H9 (cell line): ENCODE data around the gene EIF4E. TPM values are rescaled to one million over a fixed set of nuclear protein-coding genes. Genes with fewer than 3 reads are reported as not detected.
A peak's percentile ranks its signal among the peaks of the same experiment; 100 is the strongest.

Experiments used
- DNase-seq: peaks from one replicate; pipeline ENCODE4 v3.0.0-alpha.2; 2017
- H2AFZ ChIP-seq: one replicate; pipeline ENCODE4 v1.6.1; 2013; ENCODE audit warnings: mild to moderate bottlenecking, low read length, control low read depth, moderate library complexity
- H2AK5ac ChIP-seq: 2 replicates; pipeline ENCODE4 v1.6.1; 2013; ENCODE audit warnings: low read length, control low read depth, mixed read lengths; ENCODE audit not compliant: insufficient read length
- H2BK120ac ChIP-seq: one replicate; pipeline ENCODE4 v1.6.1; 2013; ENCODE audit warnings: low read depth, mild to moderate bottlenecking, low read length, control low read depth, inconsistent platforms; ENCODE audit not compliant: poor library complexity, severe bottlenecking
- H2BK12ac ChIP-seq: 2 replicates; pipeline ENCODE4 v1.6.1; 2013; ENCODE audit warnings: low read length, control low read depth, mixed read lengths, low read depth; ENCODE audit not compliant: insufficient read length
- H2BK15ac ChIP-seq: 2 replicates; pipeline ENCODE4 v1.6.1; 2013; ENCODE audit warnings: low read depth, low read length, control low read depth
- H2BK20ac ChIP-seq: one replicate; pipeline ENCODE4 v1.6.1; 2013; ENCODE audit warnings: low read depth, mild to moderate bottlenecking, low read length, control low read depth, inconsistent platforms; ENCODE audit not compliant: poor library complexity, severe bottlenecking
- H2BK5ac ChIP-seq: 2 replicates; pipeline ENCODE4 v1.6.1; 2013; ENCODE audit warnings: low read length, control low read depth, mixed read lengths; ENCODE audit not compliant: insufficient read length
- H3K14ac ChIP-seq: 2 replicates; pipeline ENCODE4 v1.6.1; 2013; ENCODE audit warnings: low read length, control low read depth; ENCODE audit not compliant: insufficient read depth
- H3K18ac ChIP-seq: 2 replicates; pipeline ENCODE4 v1.6.1; 2013; ENCODE audit warnings: low read depth, mild to moderate bottlenecking, mixed read lengths, low read length, control low read depth; ENCODE audit not compliant: insufficient read length
- H3K23ac ChIP-seq: 2 replicates; pipeline ENCODE4 v1.6.1; 2013; ENCODE audit warnings: low read length, control low read depth, mixed read lengths, low read depth; ENCODE audit not compliant: insufficient read length
- H3K23me2 ChIP-seq: 2 replicates; pipeline ENCODE4 v1.6.1; 2013; ENCODE audit warnings: low read depth, mild to moderate bottlenecking, mixed read lengths, low read length, control low read depth; ENCODE audit not compliant: insufficient read length, poor library complexity, severe bottlenecking
- H3K27ac ChIP-seq: 2 replicates; pipeline ENCODE4 v1.5.1; 2013; ENCODE audit warnings: low read length, control low read depth, mixed read lengths, low read depth; ENCODE audit not compliant: insufficient read length
- H3K27me3 ChIP-seq: 2 replicates; pipeline ENCODE4 v1.6.1; 2013; ENCODE audit warnings: low read length, control low read depth, inconsistent platforms; ENCODE audit not compliant: insufficient read depth
- H3K4ac ChIP-seq: 2 replicates; pipeline ENCODE4 v1.6.1; 2013; ENCODE audit warnings: low read depth, mild to moderate bottlenecking, control low read depth, inconsistent platforms, low read length, moderate library complexity
- H3K4me1 ChIP-seq: 2 replicates; pipeline ENCODE4 v1.6.1; 2013; ENCODE audit warnings: low read length, control low read depth, inconsistent platforms; ENCODE audit not compliant: insufficient read depth
- H3K4me2 ChIP-seq: 2 replicates; pipeline ENCODE4 v1.6.1; 2013; ENCODE audit warnings: low read length, control low read depth, mixed read lengths; ENCODE audit not compliant: insufficient read length, insufficient read depth
- H3K56ac ChIP-seq: 2 replicates; pipeline ENCODE4 v1.6.1; 2013; ENCODE audit warnings: low read depth, mild to moderate bottlenecking, mixed read lengths, low read length, control low read depth; ENCODE audit not compliant: insufficient read length
- H3K79me1 ChIP-seq: 2 replicates; pipeline ENCODE4 v1.6.1; 2013; ENCODE audit warnings: low read depth, mild to moderate bottlenecking, moderate library complexity, low read length, control low read depth, inconsistent platforms; ENCODE audit not compliant: insufficient read depth, poor library complexity, severe bottlenecking
- H3K79me2 ChIP-seq: 2 replicates; pipeline ENCODE4 v1.6.1; 2013; ENCODE audit warnings: low read length, control low read depth, inconsistent platforms; ENCODE audit not compliant: insufficient read depth
- H3K9ac ChIP-seq: 2 replicates; pipeline ENCODE4 v1.6.1; 2013; ENCODE audit warnings: low read length, control low read depth, mixed read lengths; ENCODE audit not compliant: insufficient read length; ENCODE audit errors: extremely low read depth
- H3K9me3 ChIP-seq: one replicate; pipeline ENCODE4 v1.6.1; 2013; ENCODE audit warnings: low read depth, low read length, inconsistent platforms; ENCODE audit not compliant: control insufficient read depth
- H3T11ph ChIP-seq: one replicate; pipeline ENCODE4 v1.6.1; 2013; ENCODE audit warnings: mild to moderate bottlenecking, low read length, control low read depth, inconsistent platforms
- H4K20me1 ChIP-seq: one replicate; pipeline ENCODE4 v1.6.1; 2013; ENCODE audit not compliant: control insufficient read depth, insufficient read length, insufficient read depth
- H4K5ac ChIP-seq: 2 replicates; pipeline ENCODE4 v1.6.1; 2013; ENCODE audit warnings: low read depth, mild to moderate bottlenecking, mixed read lengths, low read length, control low read depth; ENCODE audit not compliant: insufficient read length
- H4K8ac ChIP-seq: replicated peaks from 2 replicates; pipeline ENCODE4 v1.6.1; 2013; ENCODE audit warnings: low read length, control low read depth, mixed read lengths, low read depth; ENCODE audit not compliant: insufficient read length
- H4K91ac ChIP-seq: 2 replicates; pipeline ENCODE4 v1.6.1; 2013; ENCODE audit warnings: low read depth, mild to moderate bottlenecking, moderate library complexity, mixed read lengths, low read length, control low read depth; ENCODE audit not compliant: insufficient read length
- H3K27ac Mint-ChIP-seq, 3 experiments: 2 replicates in 2 of 3; 3 replicates in 1 of 3; pipeline ENCODE4 v1.8.0; 2020 to 2021; ENCODE audit warnings: mixed read lengths in 3 of 3, mild to moderate bottlenecking in 1 of 3, moderate library complexity in 1 of 3
- H3K27me3 Mint-ChIP-seq: 2 replicates; pipeline ENCODE4 v1.8.0; 2021; ENCODE audit warnings: low read depth, mild to moderate bottlenecking, moderate library complexity, mixed read lengths
- H3K36me3 Mint-ChIP-seq, 3 experiments: 2 replicates in 2 of 3; 3 replicates in 1 of 3; pipeline ENCODE4 v1.8.0; 2020 to 2021; ENCODE audit warnings: low read depth in 3 of 3, mixed read lengths in 3 of 3; ENCODE audit not compliant: insufficient read depth in 1 of 3
- H3K4me1 Mint-ChIP-seq, 2 experiments: 2 replicates each; pipeline ENCODE4 v1.8.0; 2020; ENCODE audit warnings: mixed read lengths in 2 of 2
- H3K4me3 Mint-ChIP-seq, 2 experiments: 2 replicates in 1 of 2; 3 replicates in 1 of 2; pipeline ENCODE4 v1.8.0; 2020 to 2021; ENCODE audit warnings: mild to moderate bottlenecking in 2 of 2, mixed read lengths in 2 of 2, moderate library complexity in 1 of 2
- H3K9me3 Mint-ChIP-seq, 2 experiments: 2 replicates in 1 of 2; 3 replicates in 1 of 2; pipeline ENCODE4 v1.8.0; 2020; ENCODE audit warnings: mild to moderate bottlenecking in 2 of 2, mixed read lengths in 2 of 2, moderate library complexity in 1 of 2
- CTCF ChIP-seq: fragments of 200-600 bp; sonication (generic); conservative IDR thresholded peaks from 3 replicates; pipeline ENCODE4 v1.8.0; 2021; ENCODE audit warnings: antibody characterized with exemption, mild to moderate bottlenecking
- WGBS: extraction: QIAGEN DNeasy Blood & Tissue Kit; methylation state at CpG from one replicate; pipeline ENCODE4 v1.1.7; 2013; ENCODE audit warnings: missing lambda C conversion rate, low lambda C conversion rate, mixed read lengths; ENCODE audit not compliant: insufficient read length; ENCODE audit errors: extremely low coverage; 5-methylcytosine and 5-hydroxymethylcytosine counted together
- total RNA-seq: library from RNA; stranded (reverse); gene quantifications from 2 replicates; pipeline ENCODE4 v1.2.1, GENCODE V29; 2021

EIF4E gene
- total RNA-seq, 1 experiment from 2014 or later = 163 TPM

- H3K4me1 ChIP-seq = peaks cover 2% of the 10 kb centered on the region; the same call in 1 of the 2 replicates
- peaks cover 62% of the 10 kb centered on the region for H3K79me2 ChIP-seq
- no peak overlapping the region for H3K18ac ChIP-seq
- peak overlapping the region; percentile 7 to 69 (median 22); a peak in 4 of 7 replicates for H3K27ac Mint-ChIP-seq
- H3K14ac ChIP-seq = no peak overlapping the region
- no peak overlapping the region for H3K4me3 Mint-ChIP-seq
- H3K79me1 ChIP-seq = peaks cover 17% of the 10 kb centered on the region
- no peak overlapping the region for H3K27ac ChIP-seq
- no peak overlapping the region for H4K91ac ChIP-seq
- no peak overlapping the region for H2AFZ ChIP-seq
- H3K27me3 ChIP-seq = no peaks in the 10 kb centered on the region
- no peak overlapping the region for H3K56ac ChIP-seq
- peaks cover 37 to 40% of the 10 kb centered on the region in 2 experiments for H3K4me1 Mint-ChIP-seq
- WGBS = no CpG with 5 or more reads among the region's 3 CpGs
- H2BK5ac ChIP-seq = no peak overlapping the region
- H3K4ac ChIP-seq = no peak overlapping the region
- H3K9me3 ChIP-seq = no peaks in the 10 kb centered on the region
- H3K23ac ChIP-seq = no peak overlapping the region
- no peaks in the 10 kb centered on the region for H3K9me3 Mint-ChIP-seq
- H2BK20ac ChIP-seq = no peak overlapping the region
- H4K20me1 ChIP-seq = no peaks in the 10 kb centered on the region
- DNase-seq = no peak
- H2BK12ac ChIP-seq = no peak overlapping the region
- no peak overlapping the region for H3K4me2 ChIP-seq
- no peaks in the 10 kb centered on the region for H3K23me2 ChIP-seq
- TF ChIP-seq CTCF = no peak
- H3T11ph ChIP-seq = no peak overlapping the region
- no peak overlapping the region for H3K9ac ChIP-seq
- H2BK120ac ChIP-seq = no peak overlapping the region
- peaks cover 14 to 27% (median 23%) of the 10 kb centered on the region in 3 experiments; a peak in 6 of 7 replicates for H3K36me3 Mint-ChIP-seq
- H4K5ac ChIP-seq = no peak overlapping the region
- no peak overlapping the region for H2BK15ac ChIP-seq
- H3K27me3 Mint-ChIP-seq = no peaks in the 10 kb centered on the region
- no peak overlapping the region for H2AK5ac ChIP-seq
- no peak overlapping the region for H4K8ac ChIP-seq
These were observed 23.6 kb downstream of the EIF4E start for GRCh38 chr4:98905297-98905696.
